M059J (cell line): ENCODE measurements around the gene ST3GAL3. TPM values are rescaled to one million over a fixed set of nuclear protein-coding genes. Genes with fewer than 3 reads are reported as not detected.

Source experiments
- DNase-seq: peaks from one replicate; pipeline ENCODE4 v3.0.0-alpha.2; 2012; ENCODE audit warnings: low read depth
- total RNA-seq: library from RNA; depleted of rRNA; stranded (reverse); fragments of >200 nt; shearing (Covaris generic); gene quantifications from 2 replicates; pipeline ENCODE4 v1.2.3, GENCODE V29; 2014

Gene ST3GAL3
- total RNA-seq, 1 experiment from 2014 or later, result 15.0 TPM

GRCh38 chr1:43877101-43877500 is 169.8 kb downstream of the ST3GAL3 start:
- DNase-seq, result no peak

- peak; percentile 41 for DNase-seq
Observed at GRCh38 chr1:43878440-43878839, 171.1 kb downstream of the ST3GAL3 start.

GRCh38 chr1:43878854-43879253 is 171.5 kb downstream of the ST3GAL3 start:
- DNase-seq, result no peak

- peak; percentile 88 for DNase-seq
Observed at GRCh38 chr1:43879414-43879813, 172.1 kb downstream of the ST3GAL3 start.

GRCh38 chr1:43879996-43880395 is 172.7 kb downstream of the ST3GAL3 start:
- DNase-seq, result no peak

- no peak for DNase-seq
Observed at GRCh38 chr1:43880604-43881003, 173.3 kb downstream of the ST3GAL3 start.

GRCh38 chr1:43881415-43881814 is 174.1 kb downstream of the ST3GAL3 start:
- DNase-seq, result no peak

GRCh38 chr1:43882763-43883162 is 175.4 kb downstream of the ST3GAL3 start:
- DNase-seq, result no peak

GRCh38 chr1:43883321-43883720 is 176.0 kb downstream of the ST3GAL3 start:
- DNase-seq, result no peak

- DNase-seq, result no peak
Observed at GRCh38 chr1:43885279-43885801, 178.0 kb downstream of the ST3GAL3 start.

GRCh38 chr1:43887748-43888147 is 180.4 kb downstream of the ST3GAL3 start:
- peak; percentile 36 for DNase-seq

GRCh38 chr1:43890815-43891214 is 183.5 kb downstream of the ST3GAL3 start:
- peak; percentile 25 for DNase-seq

GRCh38 chr1:43893006-43893405 is 185.7 kb downstream of the ST3GAL3 start:
- no peak for DNase-seq

GRCh38 chr1:43898981-43899380 is 191.6 kb downstream of the ST3GAL3 start:
- no peak for DNase-seq

GRCh38 chr1:43900386-43900785 is 193.1 kb downstream of the ST3GAL3 start:
- no peak for DNase-seq

- DNase-seq, result peak; percentile 27
Observed at GRCh38 chr1:43901196-43901961, 194.0 kb downstream of the ST3GAL3 start.

- no peak for DNase-seq
Observed at GRCh38 chr1:43902058-43902831, 194.9 kb downstream of the ST3GAL3 start.

GRCh38 chr1:43904660-43905551 is 197.6 kb downstream of the ST3GAL3 start:
- DNase-seq, result no peak

GRCh38 chr1:43908226-43908625 is 200.9 kb downstream of the ST3GAL3 start:
- no peak for DNase-seq

- no peak for DNase-seq
Observed at GRCh38 chr1:43908858-43909257, 201.5 kb downstream of the ST3GAL3 start.

GRCh38 chr1:43910343-43910742 is 203.0 kb downstream of the ST3GAL3 start:
- no peak for DNase-seq

- DNase-seq, result no peak
Observed at GRCh38 chr1:43912607-43913006, 205.3 kb downstream of the ST3GAL3 start.
